ENCODE results near the gene CILP2.

Gene CILP2

DNA sequence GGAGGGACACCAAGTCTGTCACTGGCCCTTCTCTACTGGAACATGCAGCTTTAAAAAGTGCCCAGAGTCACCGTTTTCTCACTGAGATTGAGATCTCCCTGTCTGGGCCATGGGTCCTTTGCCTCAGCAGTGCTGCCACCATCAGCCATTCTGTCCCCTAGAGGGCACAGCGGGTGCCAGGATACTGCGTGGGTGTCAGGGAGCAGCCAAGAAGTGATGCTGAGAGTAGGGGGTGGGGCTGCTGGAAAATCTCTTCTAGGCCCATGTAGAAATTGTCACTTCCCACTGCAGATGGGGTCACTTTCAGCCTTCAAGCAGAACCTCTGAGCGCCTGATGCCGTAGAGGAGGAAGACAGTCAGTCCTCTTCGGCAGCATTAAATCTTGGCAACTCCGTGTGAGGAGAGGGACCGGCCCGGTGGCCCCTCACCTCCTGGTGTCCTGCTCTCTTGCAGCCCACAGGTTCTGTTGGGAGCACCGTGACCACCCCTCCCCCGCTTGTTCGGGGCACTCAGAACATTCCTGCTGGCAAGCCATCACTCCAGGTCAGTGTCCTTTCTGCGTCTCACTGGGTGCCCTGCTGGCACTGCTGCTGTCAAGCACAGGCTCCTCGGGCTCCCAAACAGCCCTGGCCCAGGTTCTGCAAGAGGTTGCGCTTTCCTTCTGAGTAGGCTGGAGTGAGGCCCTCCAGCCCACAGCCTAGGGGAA is 44.1 kb upstream of the CILP2 start:
- H3K4me3 ChIP-seq (ENCODE audit: low read depth, low read length): no peak overlapping the region
- TF ChIP-seq, protein P1, sequence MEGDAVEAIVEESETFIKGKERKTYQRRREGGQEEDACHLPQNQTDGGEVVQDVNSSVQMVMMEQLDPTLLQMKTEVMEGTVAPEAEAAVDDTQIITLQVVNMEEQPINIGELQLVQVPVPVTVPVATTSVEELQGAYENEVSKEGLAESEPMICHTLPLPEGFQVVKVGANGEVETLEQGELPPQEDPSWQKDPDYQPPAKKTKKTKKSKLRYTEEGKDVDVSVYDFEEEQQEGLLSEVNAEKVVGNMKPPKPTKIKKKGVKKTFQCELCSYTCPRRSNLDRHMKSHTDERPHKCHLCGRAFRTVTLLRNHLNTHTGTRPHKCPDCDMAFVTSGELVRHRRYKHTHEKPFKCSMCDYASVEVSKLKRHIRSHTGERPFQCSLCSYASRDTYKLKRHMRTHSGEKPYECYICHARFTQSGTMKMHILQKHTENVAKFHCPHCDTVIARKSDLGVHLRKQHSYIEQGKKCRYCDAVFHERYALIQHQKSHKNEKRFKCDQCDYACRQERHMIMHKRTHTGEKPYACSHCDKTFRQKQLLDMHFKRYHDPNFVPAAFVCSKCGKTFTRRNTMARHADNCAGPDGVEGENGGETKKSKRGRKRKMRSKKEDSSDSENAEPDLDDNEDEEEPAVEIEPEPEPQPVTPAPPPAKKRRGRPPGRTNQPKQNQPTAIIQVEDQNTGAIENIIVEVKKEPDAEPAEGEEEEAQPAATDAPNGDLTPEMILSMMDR (IDR thresholded peaks at IDR 0.05; ENCODE audit: borderline replicate concordance, insufficient read depth, low read depth, low read length): no peak

DNA sequence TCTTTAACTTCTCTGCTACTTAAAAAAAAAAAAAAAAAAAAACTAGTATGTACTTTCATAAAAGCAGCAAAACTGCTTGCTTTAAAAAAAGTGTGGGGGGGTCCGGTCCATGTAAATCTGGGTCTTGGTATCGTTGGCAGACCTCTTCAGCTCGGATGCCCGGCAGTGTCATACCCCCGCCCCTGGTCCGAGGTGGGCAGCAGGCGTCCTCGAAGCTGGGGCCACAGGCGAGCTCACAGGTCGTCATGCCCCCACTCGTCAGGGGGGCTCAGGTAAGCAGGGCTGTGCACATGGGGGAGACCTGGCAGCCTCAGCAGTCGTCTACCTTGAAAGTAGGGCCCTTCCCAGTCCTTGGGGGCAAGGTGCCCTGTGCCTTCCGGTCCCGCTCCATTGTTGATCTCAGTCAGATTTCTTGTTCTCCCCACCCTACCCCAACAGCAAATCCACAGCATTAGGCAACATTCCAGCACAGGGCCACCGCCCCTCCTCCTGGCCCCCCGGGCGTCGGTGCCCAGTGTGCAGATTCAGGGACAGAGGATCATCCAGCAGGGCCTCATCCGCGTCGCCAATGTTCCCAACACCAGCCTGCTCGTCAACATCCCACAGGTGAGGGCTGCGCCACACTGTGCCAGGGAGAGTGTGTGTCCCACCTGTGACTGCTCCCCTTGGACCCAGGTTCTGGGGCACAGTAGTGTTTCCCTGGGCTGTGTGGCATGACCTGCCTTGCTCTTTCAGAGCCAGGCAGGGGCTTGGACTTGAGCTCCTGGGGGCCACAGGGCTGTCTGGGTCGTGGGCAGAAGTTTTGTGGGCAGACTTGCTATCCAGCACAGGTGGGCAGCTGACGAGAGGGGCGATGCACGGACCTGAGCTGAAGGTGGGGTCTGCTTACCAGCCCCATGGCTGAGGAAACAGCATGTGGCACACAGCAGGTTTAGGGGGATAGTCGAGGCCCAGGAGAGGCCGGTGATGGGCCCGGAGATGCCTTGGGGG is 42.2 kb upstream of the CILP2 start:
- TF ChIP-seq, protein P1 (IDR thresholded peaks at IDR 0.05; ENCODE audit: borderline replicate concordance, insufficient read depth, low read depth, low read length): no peak
- no peak overlapping the region for H3K4me3 ChIP-seq (ENCODE audit: low read depth, low read length)

DNA sequence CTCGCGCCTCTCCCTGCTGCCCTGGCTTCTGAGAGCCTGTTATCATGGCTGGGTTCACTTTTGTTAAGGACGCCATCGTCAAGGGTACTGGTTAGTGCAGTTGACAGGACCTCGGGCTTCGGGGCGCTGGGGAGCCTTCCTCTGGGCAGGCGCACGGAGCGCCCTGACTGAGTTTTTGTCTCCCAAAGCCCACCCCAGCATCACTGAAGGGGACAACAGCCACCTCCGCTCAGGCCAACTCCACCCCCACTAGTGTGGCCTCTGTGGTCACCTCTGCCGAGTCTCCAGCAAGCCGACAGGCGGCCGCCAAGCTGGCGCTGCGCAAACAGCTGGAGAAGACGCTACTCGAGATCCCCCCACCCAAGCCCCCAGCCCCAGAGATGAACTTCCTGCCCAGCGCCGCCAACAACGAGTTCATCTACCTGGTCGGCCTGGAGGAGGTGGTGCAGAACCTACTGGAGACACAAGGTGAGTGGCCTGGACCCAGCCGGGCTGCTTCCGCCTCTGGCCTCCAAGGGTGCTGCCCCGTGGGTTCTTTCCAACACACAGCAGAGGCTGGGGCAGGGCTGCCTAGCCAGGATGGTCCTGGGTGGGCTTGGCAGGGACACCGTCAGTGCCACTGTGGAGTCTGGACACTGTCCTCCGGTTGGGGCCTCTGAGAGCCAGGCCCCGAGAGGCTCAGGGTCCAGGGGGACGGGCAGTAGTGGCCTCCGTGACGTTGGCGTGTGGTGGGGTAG is 39.6 kb upstream of the CILP2 start:
- TF ChIP-seq, protein P1 (IDR thresholded peaks at IDR 0.05; ENCODE audit: borderline replicate concordance, insufficient read depth, low read depth, low read length): no peak
- no peak overlapping the region for H3K4me3 ChIP-seq (ENCODE audit: low read depth, low read length)

DNA sequence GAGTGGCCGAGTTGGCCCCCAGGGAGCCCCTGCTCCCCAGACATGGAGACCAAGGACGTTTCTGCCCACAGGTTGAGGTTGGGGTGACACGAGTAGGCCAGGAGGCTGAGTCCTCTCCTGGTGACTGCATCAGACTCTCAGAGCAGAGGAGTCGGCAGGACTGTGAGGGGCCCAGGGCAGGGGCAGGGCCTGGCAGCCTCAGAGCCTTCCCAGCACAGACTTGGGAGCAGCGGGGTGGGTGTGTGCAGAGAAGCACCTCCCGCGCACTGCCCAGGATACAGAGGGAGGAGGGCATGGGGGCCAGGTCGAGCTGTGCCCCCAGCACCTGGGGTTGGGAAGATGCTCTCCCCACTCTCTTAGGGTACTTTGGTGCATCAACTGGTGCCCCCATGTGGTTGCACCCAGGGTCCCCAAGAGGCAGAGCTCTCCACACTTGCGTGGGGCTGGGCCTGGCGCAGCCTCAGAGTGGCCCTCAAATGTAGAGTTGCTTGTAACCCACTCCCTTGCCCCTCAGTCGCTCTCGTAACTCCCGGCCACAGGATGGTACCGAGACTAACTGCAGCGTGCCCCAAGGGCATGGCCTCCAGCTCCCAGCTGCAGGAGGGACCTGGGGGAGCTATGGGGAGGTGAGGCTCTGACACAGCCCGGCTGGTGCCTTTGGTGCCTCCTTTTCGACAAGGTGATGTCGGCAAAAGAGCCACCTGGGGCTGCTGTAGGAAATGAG is 38.6 kb upstream of the CILP2 start:
- TF ChIP-seq, protein P1 (IDR thresholded peaks at IDR 0.05; ENCODE audit: borderline replicate concordance, insufficient read depth, low read depth, low read length): no peak

DNA sequence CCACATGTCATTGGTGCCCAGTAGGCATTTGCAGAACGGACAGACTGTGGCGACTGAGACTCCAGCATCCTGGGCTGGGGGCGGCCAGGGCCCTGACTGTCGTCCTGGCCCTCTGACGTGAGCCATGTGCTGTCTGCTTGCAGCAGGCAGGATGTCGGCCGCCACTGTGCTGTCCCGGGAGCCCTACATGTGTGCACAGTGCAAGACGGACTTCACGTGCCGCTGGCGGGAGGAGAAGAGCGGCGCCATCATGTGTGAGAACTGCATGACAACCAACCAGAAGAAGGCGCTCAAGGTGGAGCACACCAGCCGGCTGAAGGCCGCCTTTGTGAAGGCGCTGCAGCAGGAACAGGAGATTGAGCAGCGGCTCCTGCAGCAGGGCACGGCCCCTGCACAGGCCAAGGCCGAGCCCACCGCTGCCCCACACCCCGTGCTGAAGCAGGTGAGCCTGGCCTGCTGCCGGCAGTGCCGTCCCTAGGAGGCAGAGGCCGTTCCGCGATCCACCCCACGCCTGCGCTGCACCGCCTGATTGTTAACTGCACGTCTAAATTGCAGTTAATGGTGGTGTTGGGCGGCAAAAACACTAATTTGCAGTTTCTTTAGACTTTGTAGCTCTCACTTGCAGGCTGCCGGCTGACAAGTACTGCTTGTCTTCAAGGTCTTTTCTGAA is 37.0 kb upstream of the CILP2 start:
- H3K4me3 ChIP-seq (ENCODE audit: low read depth, low read length): no peak overlapping the region
- TF ChIP-seq, protein P1 (IDR thresholded peaks at IDR 0.05; ENCODE audit: borderline replicate concordance, insufficient read depth, low read depth, low read length): no peak

More for the DNA sequence above, 38.6 kb upstream of the CILP2 start:
- H3K4me3 ChIP-seq (ENCODE audit: low read depth, low read length): no peak overlapping the region

DNA sequence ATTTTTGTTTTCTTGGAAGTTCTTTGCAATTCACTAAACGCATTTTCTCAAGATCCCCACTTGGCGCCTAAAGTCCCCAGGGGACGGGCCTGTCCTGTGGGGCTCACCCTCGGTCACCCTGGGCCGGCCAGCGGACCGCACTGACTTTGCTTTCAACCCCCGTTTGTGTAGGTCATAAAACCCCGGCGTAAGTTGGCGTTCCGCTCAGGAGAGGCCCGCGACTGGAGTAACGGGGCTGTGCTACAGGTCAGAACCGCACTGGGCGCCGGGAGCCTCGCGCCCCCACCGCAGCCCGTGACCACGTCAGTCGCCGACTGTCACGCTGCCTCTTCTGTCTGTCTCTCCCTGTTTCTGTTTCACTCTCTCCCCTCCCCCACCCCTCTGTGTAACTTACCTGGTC is 36.3 kb upstream of the CILP2 start:
- H3K4me3 ChIP-seq (ENCODE audit: low read depth, low read length): no peak overlapping the region
- TF ChIP-seq, protein P1 (IDR thresholded peaks at IDR 0.05; ENCODE audit: borderline replicate concordance, insufficient read depth, low read depth, low read length): no peak

Measured in GM12875 (cell line).